HG03378 (cell line): ENCODE results near the gene ABCC1.
"Not testable (repeated sequence)": the region's sequence is repeated elsewhere in the genome, so short reads cannot be mapped to it uniquely, and the experiment has no call there.

Experiments used
- ATAC-seq: cut with Tn5 transposase; IDR thresholded peaks from one replicate; pipeline ENCODE4 v1.9.1; 2021; ENCODE audit warnings: mild to moderate bottlenecking, moderate library complexity; ENCODE audit not compliant: unreplicated experiment

ABCC1 gene

GRCh38 chr16:16148755-16149154 lies 199.3 kb downstream of the ABCC1 start:
- ATAC-seq = no peak

DNA sequence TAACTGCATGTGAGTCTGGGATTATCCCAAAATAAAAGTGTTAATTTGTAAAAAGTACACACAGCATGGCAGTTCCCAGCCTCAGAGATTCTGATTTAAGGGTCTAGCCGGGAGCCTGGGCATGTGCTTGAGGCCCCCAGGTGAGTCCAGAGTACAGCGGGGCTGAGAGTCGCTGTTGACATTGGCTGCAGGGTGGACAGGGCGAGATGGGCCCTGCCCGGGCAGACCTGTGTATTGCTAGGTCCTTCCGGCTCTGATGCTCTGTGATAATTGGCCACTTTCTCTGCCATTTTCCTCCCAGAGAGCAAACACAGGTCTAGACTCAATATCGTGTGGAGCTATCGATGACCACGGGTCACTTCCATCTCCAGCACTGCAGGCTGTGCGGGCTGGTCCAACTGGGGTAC lies 200.3 kb downstream of the ABCC1 start:
- no peak for ATAC-seq

DNA sequence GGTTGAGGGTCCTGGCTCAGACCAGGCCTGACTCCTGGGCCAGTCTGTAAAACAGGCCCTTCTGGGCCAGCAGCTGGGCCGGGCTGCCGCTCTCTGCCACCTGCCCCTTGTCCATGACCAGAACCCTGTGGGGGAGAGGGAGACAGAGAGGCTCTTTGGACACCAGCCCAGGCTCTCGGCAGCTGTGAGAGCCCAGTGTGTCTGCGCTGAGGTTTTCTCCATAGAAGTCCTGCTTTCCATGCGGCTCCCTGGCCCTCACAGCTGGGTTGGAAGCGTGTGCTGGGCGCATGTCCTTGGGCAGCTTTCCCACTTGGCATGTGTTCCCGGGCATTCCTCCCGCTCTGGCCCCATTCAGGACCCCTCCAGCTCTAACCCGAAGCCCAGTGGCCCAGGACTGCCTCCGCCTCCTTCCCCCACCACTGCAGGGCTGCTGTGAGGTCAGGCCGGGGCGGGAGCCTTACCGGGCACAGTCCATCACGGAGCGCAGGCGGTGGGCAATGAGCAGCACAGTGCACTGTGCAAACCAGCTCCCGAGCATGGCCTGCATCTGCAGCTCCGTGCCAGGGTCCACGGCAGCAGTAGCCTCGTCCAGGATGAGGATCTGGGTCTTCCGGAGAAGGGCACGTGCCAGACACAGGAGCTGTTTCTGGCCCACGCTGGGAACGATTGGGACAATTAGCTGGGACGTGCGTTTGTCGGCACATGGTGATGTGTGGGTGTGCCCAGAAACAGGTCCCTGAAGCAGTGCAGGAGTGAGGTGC lies 200.9 kb downstream of the ABCC1 start:
- ATAC-seq = no peak

- ATAC-seq = no peak
Observed at GRCh38 chr16:16150878-16151152, 201.4 kb downstream of the ABCC1 start.

GRCh38 chr16:16151315-16151714 lies 201.9 kb downstream of the ABCC1 start:
- no peak for ATAC-seq

GRCh38 chr16:16153000-16153399 lies 203.6 kb downstream of the ABCC1 start:
- ATAC-seq = not testable (repeated sequence)

- ATAC-seq = no peak
Observed at GRCh38 chr16:16154281-16154951, 205.0 kb downstream of the ABCC1 start.

DNA sequence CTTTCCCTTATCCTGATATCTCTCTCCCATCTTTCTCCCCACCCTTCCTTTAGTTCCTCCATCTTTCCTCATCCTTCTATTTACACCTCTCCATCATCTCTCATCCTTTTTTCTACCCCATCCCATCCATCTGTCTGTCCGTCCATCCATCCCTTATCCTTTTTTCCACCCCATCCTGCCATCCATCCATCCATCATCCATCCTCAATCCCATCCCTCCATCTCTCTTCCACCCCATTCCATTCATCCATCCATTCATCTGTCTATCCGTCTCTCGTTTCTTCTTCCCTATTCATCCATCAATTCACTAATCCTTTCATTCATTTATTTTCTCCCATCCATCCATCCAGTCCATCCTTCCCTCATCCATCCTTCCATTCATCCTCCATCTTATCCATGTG lies 205.8 kb downstream of the ABCC1 start:
- no peak for ATAC-seq

- no peak for ATAC-seq
Observed at GRCh38 chr16:16157166-16157565, 207.8 kb downstream of the ABCC1 start.

DNA sequence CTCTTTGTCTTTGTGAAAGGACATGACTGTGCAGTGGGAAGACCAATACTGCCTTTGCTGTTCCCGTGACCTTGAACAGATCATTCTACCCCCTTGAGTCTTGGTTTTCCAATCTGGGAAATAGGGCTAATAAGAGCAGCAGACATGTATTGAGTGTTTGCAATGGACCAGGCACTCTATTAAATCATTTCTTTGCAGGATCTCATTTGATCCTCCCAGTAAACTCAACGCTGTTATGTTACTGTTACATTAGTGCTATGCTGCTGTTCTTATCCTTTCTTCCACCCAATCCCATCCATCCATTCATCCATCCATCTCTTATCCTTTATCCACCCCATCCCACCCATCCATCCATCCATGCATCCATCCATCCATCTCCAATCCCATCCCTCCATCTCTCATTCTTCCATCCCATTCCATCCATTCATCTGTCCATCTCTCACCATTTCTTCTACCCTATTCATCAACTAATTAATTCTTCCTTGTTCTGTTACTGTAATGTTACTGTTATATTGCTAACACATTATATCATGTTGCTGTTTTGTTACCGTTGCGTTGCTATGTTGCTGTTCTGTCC lies 208.8 kb downstream of the ABCC1 start:
- ATAC-seq = no peak

DNA sequence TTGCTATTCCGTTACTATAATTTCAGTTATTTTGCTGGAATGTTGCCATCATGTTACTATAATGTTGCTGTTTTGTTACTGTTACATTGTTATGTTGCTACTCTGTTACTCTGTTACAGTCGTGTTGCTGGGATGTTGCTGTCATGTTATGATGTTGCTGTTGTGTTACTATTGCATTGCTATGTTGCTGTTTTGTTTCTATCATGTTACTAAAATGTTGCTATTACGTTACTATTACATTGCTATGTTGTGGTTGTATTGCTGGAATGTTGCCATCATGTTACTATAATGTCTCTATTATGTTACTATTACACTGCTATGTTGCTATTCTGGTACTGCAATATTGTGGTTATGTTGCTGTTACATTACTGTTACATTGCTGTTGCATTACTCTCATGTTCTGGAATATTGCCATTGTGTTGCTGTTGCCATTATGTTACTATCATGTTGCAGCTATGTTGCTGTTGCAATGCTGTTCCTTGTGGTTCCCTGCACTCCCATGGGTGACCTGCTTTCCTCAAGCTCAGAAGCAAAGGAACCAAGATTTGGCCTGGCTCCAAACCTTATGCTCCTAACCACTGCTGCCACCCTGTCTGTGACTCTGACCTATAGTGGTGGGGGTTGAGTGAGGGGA lies 209.4 kb downstream of the ABCC1 start:
- ATAC-seq = no peak

- ATAC-seq = no peak
Observed at GRCh38 chr16:16159662-16160061, 210.2 kb downstream of the ABCC1 start.

DNA sequence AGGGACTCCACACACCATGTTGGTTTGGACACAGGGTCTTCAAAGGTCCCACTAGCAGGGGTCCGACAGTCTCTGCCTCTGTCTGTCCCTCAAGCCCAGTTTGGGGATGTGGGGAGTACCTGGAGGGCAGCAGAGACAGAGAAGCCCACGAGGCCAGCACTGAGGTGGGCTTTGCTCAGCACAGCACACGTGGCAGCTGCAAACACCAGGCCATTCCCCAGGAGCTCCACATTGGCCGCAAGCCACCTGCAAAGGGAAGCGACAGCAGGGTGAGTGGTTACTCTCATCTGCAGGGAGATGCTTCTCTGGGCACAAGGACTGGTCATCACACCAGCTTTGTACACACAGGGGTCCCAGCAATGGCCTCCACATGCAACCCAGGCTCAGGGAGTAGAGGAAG lies 211.9 kb downstream of the ABCC1 start:
- ATAC-seq = no peak

DNA sequence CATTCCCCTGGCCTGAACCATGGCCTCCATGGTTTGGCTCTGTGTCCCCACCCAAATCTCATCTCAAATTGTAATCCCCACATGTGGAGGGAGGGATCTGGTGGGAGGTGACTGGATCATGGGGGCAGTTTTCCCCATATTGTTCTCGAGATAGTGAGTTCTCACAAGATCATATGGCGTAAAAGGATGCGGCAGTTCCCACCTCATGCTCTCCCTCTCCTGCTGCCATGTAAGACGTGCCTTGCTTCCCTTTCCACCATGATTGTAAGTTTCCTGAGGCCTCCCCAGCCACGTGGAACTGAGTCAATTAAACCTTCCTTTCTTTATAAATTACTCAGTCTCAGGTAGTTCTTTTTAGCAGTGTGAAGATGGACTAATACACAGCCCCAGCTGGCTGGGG lies 212.4 kb downstream of the ABCC1 start:
- not testable (repeated sequence) for ATAC-seq

- ATAC-seq = no peak
Observed at GRCh38 chr16:16162591-16162990, 213.2 kb downstream of the ABCC1 start.

DNA sequence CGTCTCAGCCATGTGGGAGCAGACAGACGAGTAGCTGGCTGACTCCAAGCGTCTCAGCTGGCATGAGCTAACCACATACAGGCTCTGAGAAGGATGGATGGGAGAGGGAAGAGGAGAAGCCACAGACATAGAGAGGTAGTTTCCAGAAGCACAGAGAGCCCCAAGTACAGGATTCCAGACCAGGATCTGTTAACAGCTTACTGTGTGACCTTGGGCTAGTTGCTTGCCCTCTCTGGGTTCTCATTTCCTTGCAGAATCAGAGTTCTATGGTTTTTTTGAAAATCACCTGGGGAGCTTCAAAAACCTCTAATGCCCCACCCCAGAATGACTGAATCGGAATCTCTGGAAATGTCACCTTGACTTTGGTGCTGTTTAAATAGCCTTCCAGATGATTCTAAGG lies 213.7 kb downstream of the ABCC1 start:
- ATAC-seq = no peak

- ATAC-seq = no peak
Observed at GRCh38 chr16:16163571-16163970, 214.2 kb downstream of the ABCC1 start.

DNA sequence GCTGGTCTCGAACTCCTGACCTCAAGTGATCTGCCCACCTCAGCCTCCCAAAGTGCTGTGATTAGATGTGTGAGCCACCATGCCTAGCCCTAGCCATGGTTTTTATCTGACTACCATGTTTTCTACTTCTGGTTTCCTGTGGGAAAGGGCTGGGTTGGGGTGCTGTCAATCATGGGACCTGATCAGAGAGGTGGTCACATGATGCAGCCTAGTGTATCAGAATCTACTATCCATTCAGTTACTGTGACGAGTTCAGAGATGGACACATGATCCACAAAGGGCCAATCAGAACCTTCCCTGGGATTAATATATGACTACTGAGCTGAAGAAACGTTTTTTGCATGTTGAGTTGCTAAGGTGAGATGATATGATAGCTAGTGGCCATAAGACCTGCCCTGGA lies 214.8 kb downstream of the ABCC1 start:
- no peak for ATAC-seq

- no peak for ATAC-seq
Observed at GRCh38 chr16:16166085-16166484, 216.7 kb downstream of the ABCC1 start.

DNA sequence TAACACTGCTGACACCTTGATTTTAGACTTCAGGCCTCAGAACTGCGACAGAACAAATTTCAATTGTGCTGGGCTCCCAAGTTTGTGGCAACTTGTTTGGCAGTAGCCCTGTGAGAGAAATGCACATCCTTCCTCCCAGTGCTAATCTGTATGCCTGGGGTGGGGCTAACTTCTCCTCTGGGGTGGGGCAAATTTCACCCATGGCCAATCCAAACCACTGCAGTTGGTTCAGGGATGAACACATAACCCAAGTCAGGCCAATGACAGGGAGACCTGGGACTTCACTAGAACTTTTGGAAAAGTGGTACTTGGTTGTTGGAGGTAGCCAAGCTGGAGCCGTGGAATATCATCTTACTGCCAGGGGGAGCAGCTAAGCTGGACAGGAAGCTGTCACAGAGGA lies 217.5 kb downstream of the ABCC1 start:
- ATAC-seq = no peak

- no peak for ATAC-seq
Observed at GRCh38 chr16:16167927-16168326, 218.5 kb downstream of the ABCC1 start.

- no peak for ATAC-seq
Observed at GRCh38 chr16:16168431-16168830, 219.0 kb downstream of the ABCC1 start.
